Thyroid gland (tissue), 4 donors: ENCODE measurements around the gene PSG1. TPM values are rescaled to one million over a fixed set of nuclear protein-coding genes. Genes with fewer than 3 reads are reported as not detected.
"Not testable (repeated sequence)": the region's sequence is repeated elsewhere in the genome, so short reads cannot be mapped to it uniquely, and the experiment has no call there.

Experiments
- DNase-seq, 2 donors: peaks; one replicate each; pipeline ENCODE4 v3.0.0-alpha.2; 2019
- H3K27ac ChIP-seq, 3 donors: fragments of 200-600 bp; sonication (generic); 1 replicate in 2 of 3; 2 replicates in 1 of 3; pipeline ENCODE4 v1.5.1; 2016 to 2019; ENCODE audit warnings: mild to moderate bottlenecking in 1 of 3, moderate library complexity in 1 of 3
- H3K27me3 ChIP-seq: fragments of 200-600 bp; sonication (generic); one replicate; pipeline ENCODE4 v1.5.1; 2019
- H3K36me3 ChIP-seq, 2 donors: fragments of 200-600 bp; sonication (generic); one replicate each; pipeline ENCODE4 v1.5.1; 2016 to 2019
- H3K4me1 ChIP-seq, 2 donors: fragments of 200-600 bp; sonication (generic); one replicate each; pipeline ENCODE4 v1.5.1; 2017 to 2019
- H3K4me3 ChIP-seq, 3 donors: fragments of 200-600 bp; sonication (generic); replicated peaks in 1 of 3; 1 replicate in 2 of 3; 2 replicates in 1 of 3; pipeline ENCODE4 v1.5.1; 2016; ENCODE audit warnings: mild to moderate bottlenecking in 1 of 3
- H3K9me3 ChIP-seq: fragments of 200-600 bp; sonication (generic); one replicate; pipeline ENCODE4 v1.5.1; 2017
- CTCF ChIP-seq, 6 experiments: fragments of 200-600 bp in 3 of 6; fragments of 450-650 bp in 3 of 6; sonication (generic) in 3 of 6; IDR thresholded peaks; one replicate each; pipeline ENCODE4 v1.5.1; 2016 to 2019; ENCODE audit warnings: antibody characterized with exemption in 6 of 6, mild to moderate bottlenecking in 2 of 6, inconsistent platforms in 1 of 6, moderate library complexity in 1 of 6
- WGBS, 2 donors: methylation state at CpG; one replicate each; pipeline ENCODE4 v1.1.5; 2017; 5-methylcytosine and 5-hydroxymethylcytosine counted together
- intact Hi-C: fragments of 100-400 bp; cut with DNase I; formaldehyde crosslinking; loops from one replicate; pipeline ENCODE4 v1.15.1; 2023
- total RNA-seq, 4 donors: library from RNA; depleted of rRNA; stranded (reverse); fragments of >200 nt; gene quantifications; one replicate each; pipeline ENCODE4 v1.2.3, GENCODE V29; 2016

Gene PSG1
- total RNA-seq, 4 donors from 2014 or later: 1.3 TPM; not detected in 3

GRCh38 chr19:42919070-42919756 is 39.7 kb upstream of the PSG1 start:
- 64 to 74% methylated on average over 16 to 25 of the region's 26 CpGs for WGBS, 2 donors
- peak in 1 of 6 experiments; percentile 12 for TF ChIP-seq CTCF (IDR thresholded peaks at IDR 0.05)
- H3K4me3 ChIP-seq, H3K27ac ChIP-seq, H3K4me1 ChIP-seq, H3K27me3 ChIP-seq, H3K36me3 ChIP-seq, DNase-seq, intact Hi-C loops, H3K9me3 ChIP-seq: not testable (repeated sequence)

- H3K27me3 ChIP-seq, H3K27ac ChIP-seq, intact Hi-C loops, DNase-seq, H3K4me1 ChIP-seq, H3K4me3 ChIP-seq, H3K9me3 ChIP-seq, H3K36me3 ChIP-seq: not testable (repeated sequence)
- WGBS, 2 donors: 70 to 83% methylated on average over 11 to 15 of the region's 15 CpGs
Observed at GRCh38 chr19:42918377-42919069, 39.0 kb upstream of the PSG1 start.

- H3K4me1 ChIP-seq, H3K27ac ChIP-seq, H3K36me3 ChIP-seq, H3K4me3 ChIP-seq, H3K9me3 ChIP-seq, DNase-seq, intact Hi-C loops, H3K27me3 ChIP-seq: not testable (repeated sequence)
- WGBS, 2 donors: 59 to 88% methylated on average over 1 of the region's 1 CpG
Observed at GRCh38 chr19:42917634-42918033, 38.1 kb upstream of the PSG1 start, which contains the start of gene PSG6. PSG6 (minus strand) TSS chr19:42917894; CDS start chr19:42917792, 102 bp downstream.

- H3K4me3 ChIP-seq, DNase-seq, intact Hi-C loops, H3K36me3 ChIP-seq, H3K27me3 ChIP-seq, H3K9me3 ChIP-seq, H3K27ac ChIP-seq, H3K4me1 ChIP-seq: not testable (repeated sequence)
- WGBS, 2 donors: 83 to 87% methylated on average over 1 of the region's 1 CpG
Observed at GRCh38 chr19:42916931-42917330, 37.4 kb upstream of the PSG1 start.

GRCh38 chr19:42913516-42913915 is 34.0 kb upstream of the PSG1 start:
- DNase-seq, H3K27me3 ChIP-seq, H3K27ac ChIP-seq, H3K4me3 ChIP-seq, H3K36me3 ChIP-seq, H3K4me1 ChIP-seq, intact Hi-C loops, H3K9me3 ChIP-seq: not testable (repeated sequence)
- WGBS, 2 donors: 78 to 81% methylated on average over 5 of the region's 5 CpGs

GRCh38 chr19:42912941-42913340 is 33.4 kb upstream of the PSG1 start:
- H3K36me3 ChIP-seq, H3K27ac ChIP-seq, intact Hi-C loops, H3K27me3 ChIP-seq, DNase-seq, H3K4me1 ChIP-seq, H3K4me3 ChIP-seq, H3K9me3 ChIP-seq: not testable (repeated sequence)
- WGBS, 2 donors: 90% methylated on average over 4 of the region's 4 CpGs

- H3K27me3 ChIP-seq, H3K9me3 ChIP-seq, intact Hi-C loops, DNase-seq, H3K36me3 ChIP-seq, H3K4me3 ChIP-seq, H3K27ac ChIP-seq, H3K4me1 ChIP-seq: not testable (repeated sequence)
- 75 to 79% methylated on average over 5 of the region's 5 CpGs for WGBS, 2 donors
Observed at GRCh38 chr19:42911731-42912130, 32.2 kb upstream of the PSG1 start.

- DNase-seq, H3K27ac ChIP-seq, H3K36me3 ChIP-seq, H3K27me3 ChIP-seq, H3K4me3 ChIP-seq, H3K4me1 ChIP-seq, intact Hi-C loops, H3K9me3 ChIP-seq: not testable (repeated sequence)
- WGBS, 2 donors: 62 to 74% methylated on average over 5 of the region's 5 CpGs
Observed at GRCh38 chr19:42906162-42906561, 26.6 kb upstream of the PSG1 start.

GRCh38 chr19:42900561-42900960 is 21.0 kb upstream of the PSG1 start:
- intact Hi-C loops, DNase-seq, H3K4me3 ChIP-seq, H3K4me1 ChIP-seq, H3K36me3 ChIP-seq, H3K27me3 ChIP-seq, H3K27ac ChIP-seq, H3K9me3 ChIP-seq: not testable (repeated sequence)
- WGBS, 2 donors: 81 to 82% methylated on average over 4 of the region's 4 CpGs

GRCh38 chr19:42899674-42900073 is 20.2 kb upstream of the PSG1 start:
- H3K36me3 ChIP-seq, H3K9me3 ChIP-seq, H3K27me3 ChIP-seq, H3K4me1 ChIP-seq, DNase-seq, intact Hi-C loops, H3K27ac ChIP-seq, H3K4me3 ChIP-seq: not testable (repeated sequence)
- WGBS, 2 donors: 84 to 85% methylated on average over 12 of the region's 12 CpGs

- intact Hi-C loops, H3K36me3 ChIP-seq, H3K9me3 ChIP-seq, H3K4me1 ChIP-seq, H3K27me3 ChIP-seq, H3K4me3 ChIP-seq, H3K27ac ChIP-seq, DNase-seq: not testable (repeated sequence)
- 77 to 85% methylated on average over 1 of the region's 1 CpG for WGBS, 2 donors
Observed at GRCh38 chr19:42899110-42899509, 19.6 kb upstream of the PSG1 start.

- intact Hi-C loops, H3K36me3 ChIP-seq, H3K27me3 ChIP-seq, H3K4me3 ChIP-seq, DNase-seq, H3K4me1 ChIP-seq, H3K9me3 ChIP-seq, H3K27ac ChIP-seq: not testable (repeated sequence)
- 67 to 70% methylated on average over 1 of the region's 1 CpG for WGBS, 2 donors
Observed at GRCh38 chr19:42898656-42899055, 19.1 kb upstream of the PSG1 start.
